ENCODE measurements around the gene PCNX2.

PCNX2 gene

GRCh38 chr1:233316473-233316872 lies 20.9 kb upstream of the PCNX2 start:
- DNase-seq, result no peak

DNA sequence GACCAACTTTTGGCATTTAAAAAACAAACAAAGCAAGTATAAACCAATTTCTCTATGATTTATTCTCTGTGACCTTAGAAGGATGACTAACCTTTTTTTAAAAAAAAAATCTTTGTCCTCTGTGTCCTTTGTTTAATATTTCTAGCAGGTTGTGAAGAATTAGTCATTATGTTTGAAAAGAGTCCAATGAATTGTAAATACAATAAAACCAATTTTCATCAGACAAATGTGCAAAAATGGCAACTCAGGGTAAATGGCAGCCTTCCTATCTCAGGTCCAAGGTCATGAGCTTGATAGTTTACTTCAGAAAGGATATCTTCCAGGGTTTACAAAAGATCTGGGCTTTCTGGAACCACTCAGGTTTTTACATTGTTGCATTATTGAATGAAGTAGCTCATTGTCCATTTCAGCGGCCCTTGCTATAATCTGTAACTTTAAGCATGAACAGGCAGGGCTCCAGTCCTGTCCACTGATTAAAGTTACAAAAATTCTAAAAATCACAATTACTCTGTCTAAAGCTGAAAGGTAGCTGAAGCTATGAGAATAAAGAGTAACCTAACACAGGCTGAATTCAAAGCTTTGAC lies 20.3 kb upstream of the PCNX2 start:
- no peak for DNase-seq

- no peak for DNase-seq
These were observed 18.1 kb upstream of the PCNX2 start for GRCh38 chr1:233313434-233314155.

- no peak for DNase-seq
These were observed 9.1 kb upstream of the PCNX2 start for GRCh38 chr1:233304489-233305102.

- DNase-seq, result no peak
These were observed 4.8 kb upstream of the PCNX2 start for GRCh38 chr1:233300326-233300725.

DNA sequence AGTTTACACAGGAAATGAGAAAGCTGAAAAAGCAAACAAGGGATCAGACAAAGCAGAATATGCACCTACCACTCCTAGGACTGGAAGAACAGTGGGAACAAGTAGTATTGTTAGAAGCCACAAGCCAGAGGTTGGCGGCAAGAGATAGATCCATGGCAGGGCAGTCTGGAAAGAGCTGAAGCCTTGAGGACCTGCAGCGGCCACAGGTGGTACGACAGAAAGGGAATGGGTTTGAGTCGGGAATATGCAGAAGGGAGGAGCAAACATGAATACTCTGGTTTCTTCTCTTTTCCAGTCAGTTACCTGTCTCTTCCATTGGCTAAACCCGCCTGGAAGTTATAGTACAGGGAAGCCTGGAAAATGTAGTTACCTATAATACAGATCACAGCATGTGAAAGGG lies 3.9 kb upstream of the PCNX2 start:
- no peak for DNase-seq

GRCh38 chr1:233295975-233296322 lies 424 bp upstream of the PCNX2 start:
- DNase-seq, result no peak

DNA sequence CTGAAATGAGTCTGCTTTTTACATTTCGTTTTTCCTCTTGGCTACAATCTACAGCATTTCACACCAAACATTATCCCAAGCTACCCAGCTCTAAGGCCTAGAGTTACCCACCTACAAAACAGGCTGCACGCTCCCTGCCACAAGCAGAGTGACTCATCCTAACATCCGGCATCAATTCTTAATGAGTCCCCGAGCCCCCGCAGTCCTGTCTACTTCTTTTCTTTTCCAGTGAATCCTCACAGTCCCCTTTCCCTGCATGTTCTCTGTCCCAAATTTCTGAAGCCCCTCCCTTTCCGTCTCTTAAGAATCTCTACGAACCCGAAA lies 650 bp downstream of the PCNX2 start:
- no peak for DNase-seq

GRCh38 chr1:233293556-233294446 lies 1.7 kb downstream of the PCNX2 start:
- no peak for DNase-seq

GRCh38 chr1:233290396-233291034 lies 5.0 kb downstream of the PCNX2 start:
- DNase-seq, result no peak

GRCh38 chr1:233289676-233290075 lies 5.8 kb downstream of the PCNX2 start:
- no peak for DNase-seq

DNA sequence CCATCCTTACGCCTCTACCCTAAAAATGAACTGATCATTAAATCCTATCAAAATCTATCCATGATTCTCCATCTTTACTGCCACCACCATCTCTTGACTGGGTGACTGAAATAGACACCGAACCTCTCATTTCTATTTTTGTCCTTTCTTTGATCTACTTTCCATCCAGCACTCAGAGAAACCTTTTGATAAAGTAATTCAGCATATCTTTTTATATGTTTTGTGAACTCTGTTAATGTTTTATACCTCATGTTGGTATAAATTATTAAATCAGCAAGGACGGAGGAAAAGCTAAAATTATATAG lies 13.0 kb downstream of the PCNX2 start:
- DNase-seq, result no peak

GRCh38 chr1:233281711-233282581 lies 13.6 kb downstream of the PCNX2 start:
- no peak for DNase-seq

DNA sequence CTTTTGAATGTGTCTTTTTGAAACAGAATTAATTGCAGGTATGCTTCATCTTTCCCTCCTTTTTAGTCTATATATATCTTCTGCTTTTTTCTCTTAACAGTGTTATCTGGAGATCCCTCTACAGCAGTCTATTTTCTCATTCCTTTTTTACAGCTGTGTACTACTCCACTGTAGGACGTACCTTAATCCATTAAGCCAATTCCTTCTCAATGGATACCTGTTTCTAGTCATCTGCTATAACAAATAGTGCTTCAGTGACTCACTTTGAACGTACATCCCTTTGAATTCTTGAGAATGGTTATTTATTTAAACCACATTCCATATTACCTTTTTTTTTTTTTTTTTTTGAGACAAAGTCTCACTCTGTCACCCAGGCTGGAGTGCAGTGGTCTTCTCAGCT lies 15.6 kb downstream of the PCNX2 start:
- no peak for DNase-seq

DNA sequence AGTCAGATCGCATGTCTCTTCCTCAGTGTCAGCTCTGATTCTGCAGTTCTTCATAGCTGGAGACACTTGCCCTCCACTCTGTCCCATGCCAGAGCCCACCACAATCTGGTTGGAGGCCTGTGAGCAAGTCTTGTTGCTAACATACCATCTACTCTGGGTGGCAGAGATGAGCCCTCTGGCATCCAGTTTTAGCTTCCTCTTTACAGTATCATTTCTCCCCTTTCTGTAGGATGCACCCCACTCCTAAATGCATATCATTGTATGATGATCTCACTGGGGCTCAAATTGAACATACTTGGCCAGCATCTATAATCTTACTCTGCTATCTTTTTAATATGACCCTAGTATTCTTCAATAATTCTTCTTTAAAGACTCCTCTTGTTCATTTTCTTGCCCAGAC lies 16.9 kb downstream of the PCNX2 start:
- no peak for DNase-seq

GRCh38 chr1:233277637-233278606 lies 17.6 kb downstream of the PCNX2 start:
- DNase-seq, result no peak

- no peak for DNase-seq
These were observed 25.9 kb downstream of the PCNX2 start for GRCh38 chr1:233269656-233270055.

- DNase-seq, result no peak
These were observed 27.0 kb downstream of the PCNX2 start for GRCh38 chr1:233268389-233269022.

DNA sequence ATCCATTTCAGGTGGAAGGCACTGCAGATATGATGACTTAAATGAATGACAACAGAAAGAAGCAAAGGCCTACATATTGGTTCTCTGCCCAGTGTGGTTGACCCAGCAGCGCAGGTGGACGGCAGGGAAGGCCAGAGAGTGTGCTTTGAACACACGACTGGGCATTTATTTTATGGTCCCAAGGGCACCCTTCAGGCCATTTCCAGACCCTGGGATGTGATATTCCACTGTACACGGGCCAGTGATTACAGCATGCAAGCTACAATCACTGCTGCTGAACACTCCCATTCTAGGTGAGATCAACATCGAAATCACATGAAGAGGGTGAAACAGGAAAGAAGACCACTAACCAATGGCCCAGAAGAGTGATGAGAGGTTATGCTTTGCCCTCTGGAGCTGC lies 33.8 kb downstream of the PCNX2 start:
- no peak for DNase-seq

DNA sequence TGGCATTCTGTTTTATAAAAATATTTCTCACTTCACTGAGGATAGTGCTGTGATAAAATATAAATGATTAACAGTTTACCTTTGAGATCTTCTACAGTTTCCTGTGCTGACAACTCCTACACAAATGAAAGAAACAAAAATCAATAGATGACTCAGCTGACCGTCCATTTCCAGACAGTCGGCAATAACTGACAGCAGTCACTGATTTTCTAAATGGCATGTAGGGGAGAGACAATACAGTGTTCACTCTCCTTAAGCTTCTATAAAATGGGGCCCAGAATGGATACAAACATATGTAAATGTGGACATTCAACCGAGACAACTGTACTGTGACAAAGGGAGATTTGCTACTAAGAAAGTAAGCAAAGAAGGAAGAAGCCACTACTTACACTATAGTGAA lies 34.3 kb downstream of the PCNX2 start:
- DNase-seq, result no peak

GRCh38 chr1:233257786-233258185 lies 37.7 kb downstream of the PCNX2 start:
- no peak for DNase-seq
